ENCODE data around the gene HES7. TPM values are rescaled to one million over a fixed set of nuclear protein-coding genes. Genes with fewer than 3 reads are reported as not detected.

HES7 gene
- polyA plus RNA-seq, 2 of the 4 experiments (the other 2 are of a cell fraction), result 0.56 to 0.72 TPM

- TF ChIP-seq JUNB (IDR thresholded peaks at IDR 0.05) (no peak), ATOH8 (CRISPR knock-in tag; IDR thresholded peaks at IDR 0.05; ENCODE audit: low read depth) (no peak), BHLHE40 (IDR thresholded peaks at IDR 0.05; ENCODE audit: low read depth, low read length) (no peak), ZFP36 (IDR thresholded peaks at IDR 0.05; ENCODE audit: borderline replicate concordance, partially characterized antibody) (no peak), POLR2AphosphoS2 (conservative IDR thresholded peaks at IDR 0.05; ENCODE audit: low read length) (no peak), GATA3 (IDR thresholded peaks at IDR 0.05; ENCODE audit: borderline replicate concordance) (no peak), EP300 (IDR thresholded peaks at IDR 0.05) (no peak), MYC (IDR thresholded peaks at IDR 0.05; ENCODE audit: borderline replicate concordance, low read length) (no peak), RNF2 (IDR thresholded peaks at IDR 0.05; ENCODE audit: borderline replicate concordance, low read depth) (no peak), ZSCAN20 (CRISPR knock-in tag; IDR thresholded peaks at IDR 0.05) (no peak), HOXB13 (CRISPR knock-in tag; IDR thresholded peaks at IDR 0.05; ENCODE audit: low read depth) (no peak), RFX5 (IDR thresholded peaks at IDR 0.05) (peak; percentile 18; the same call in 1 of the 2 replicates), CHD4 (IDR thresholded peaks at IDR 0.05; ENCODE audit: borderline replicate concordance) (no peak), BCL3 (IDR thresholded peaks at IDR 0.05) (no peak), HDAC2 (IDR thresholded peaks at IDR 0.05) (no peak), CEBPB (IDR thresholded peaks at IDR 0.05) (0 out of 4 replicates have a peak, but pooled peaks of 1 of the 2 experiments have one; percentile 40), EHMT2 (IDR thresholded peaks at IDR 0.05; ENCODE audit: low read depth) (no peak), HOXA7 (CRISPR knock-in tag; IDR thresholded peaks at IDR 0.05) (no peak), MAFK (IDR thresholded peaks at IDR 0.05; ENCODE audit: partially characterized antibody) (peak; percentile 58), PHF8 (IDR thresholded peaks at IDR 0.05; ENCODE audit: borderline replicate concordance, low read depth) (no peak), E2F6 (IDR thresholded peaks at IDR 0.05; ENCODE audit: borderline replicate concordance, low read depth) (no peak), KDM5A (IDR thresholded peaks at IDR 0.05) (0 out of 2 replicates have a peak, but pooled peaks have one; percentile 60), CBX2 (IDR thresholded peaks at IDR 0.05; ENCODE audit: borderline replicate concordance, low read depth) (no peak), PBX3 (IDR thresholded peaks at IDR 0.05) (no peak), RCOR1 (IDR thresholded peaks at IDR 0.05; ENCODE audit: low read depth, low read length) (no peak), ELK1 (IDR thresholded peaks at IDR 0.05; ENCODE audit: low read depth, low read length) (no peak), RARB (CRISPR knock-in tag; IDR thresholded peaks at IDR 0.05) (no peak; the same call in 1 of the 2 replicates), HMGXB4 (CRISPR knock-in tag; IDR thresholded peaks at IDR 0.05; ENCODE audit: borderline replicate concordance) (peak; percentile 83; the same call in 1 of the 2 replicates), FOXS1 (CRISPR knock-in tag; IDR thresholded peaks at IDR 0.05) (no peak), RAD21 (conservative IDR thresholded peaks at IDR 0.05 in 1 of 2, IDR thresholded peaks at IDR 0.05 in 1 of 2) (peak; percentile 58 to 75), MAZ (IDR thresholded peaks at IDR 0.05; ENCODE audit: borderline replicate concordance, low read depth, low read length) (no peak), NFE2L2 (conservative IDR thresholded peaks at IDR 0.05; ENCODE audit: low read length) (no peak), SREBF2 (IDR thresholded peaks at IDR 0.05) (peak; percentile 94), ZNF302 (CRISPR knock-in tag; IDR thresholded peaks at IDR 0.05) (no peak), TFCP2L1 (CRISPR knock-in tag; IDR thresholded peaks at IDR 0.05) (no peak), MAX (IDR thresholded peaks at IDR 0.05) (peak; percentile 65)
These were observed 4.9 kb downstream of the HES7 start (continued) for GRCh38 chr17:8118769-8119580.

Measured in A549 (cell line).